ENCODE data around the gene LYPLA2.
"Not testable (repeated sequence)": the region's sequence is repeated elsewhere in the genome, so short reads cannot be mapped to it uniquely, and the experiment has no call there.

The LYPLA2 gene

DNA sequence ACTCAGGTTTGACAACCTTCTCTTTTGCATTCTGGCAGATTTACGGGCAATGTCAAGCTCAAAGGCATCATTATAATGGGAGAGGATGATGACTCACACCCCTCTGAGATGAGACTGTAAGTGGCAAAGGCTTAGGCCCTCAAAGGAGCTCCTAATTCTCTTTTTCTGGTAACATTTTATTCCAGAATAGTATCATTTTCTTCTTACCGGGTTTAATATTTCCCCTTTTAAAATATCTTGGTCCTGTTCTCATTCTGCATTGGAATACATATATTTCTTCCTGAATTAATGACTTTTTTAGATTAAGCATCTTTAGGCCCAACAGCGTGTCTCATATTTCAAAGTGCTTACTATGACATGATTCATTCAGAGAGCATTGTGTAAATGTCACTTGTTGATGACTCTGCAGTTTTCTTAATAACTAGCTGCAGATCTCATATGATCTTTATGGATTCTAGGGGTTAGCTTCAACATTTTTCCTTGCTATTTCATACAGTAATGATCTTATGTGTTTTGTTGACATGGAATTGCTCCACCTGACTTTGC lies 11.0 kb upstream of the LYPLA2 start:
- no peak for DNase-seq (ENCODE audit: low read depth)

DNA sequence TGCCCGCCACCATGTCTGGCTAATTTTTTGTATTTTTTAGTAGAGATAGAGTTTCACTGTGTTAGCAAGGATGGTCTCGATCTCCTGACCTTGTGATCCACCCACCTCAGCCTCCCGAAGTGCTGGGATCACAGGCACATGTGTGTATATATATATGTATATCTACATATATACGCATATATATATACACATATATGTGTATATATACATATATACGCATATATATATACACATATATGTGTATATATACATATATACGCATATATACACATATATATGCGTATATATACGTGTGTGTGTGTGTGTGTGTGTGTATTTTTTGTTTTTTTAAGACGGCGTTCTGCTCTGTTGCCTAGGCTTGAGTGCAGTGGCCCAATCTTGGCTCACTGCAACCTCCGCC lies 7.8 kb upstream of the LYPLA2 start:
- DNase-seq (ENCODE audit: low read depth): not testable (repeated sequence)

DNA sequence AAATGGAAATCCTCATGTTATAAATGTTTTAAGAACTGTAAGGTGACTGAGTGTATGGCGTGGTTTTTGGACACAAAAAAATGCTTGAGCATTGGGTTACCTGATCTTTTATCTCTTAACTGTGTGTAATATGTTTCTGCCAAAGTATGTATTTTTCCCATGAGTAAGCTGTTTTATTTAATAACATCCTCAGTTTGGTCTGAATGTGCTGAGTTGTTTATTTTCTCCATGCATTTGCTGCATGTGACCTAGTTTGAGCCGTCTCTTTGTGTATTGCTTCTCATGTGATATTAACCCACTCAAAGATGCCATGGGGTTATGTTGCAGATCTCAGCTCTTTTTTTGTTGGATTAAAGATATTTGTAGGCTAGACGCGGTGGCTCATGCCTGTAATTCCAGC lies 6.1 kb upstream of the LYPLA2 start:
- no peak for DNase-seq (ENCODE audit: low read depth)

DNA sequence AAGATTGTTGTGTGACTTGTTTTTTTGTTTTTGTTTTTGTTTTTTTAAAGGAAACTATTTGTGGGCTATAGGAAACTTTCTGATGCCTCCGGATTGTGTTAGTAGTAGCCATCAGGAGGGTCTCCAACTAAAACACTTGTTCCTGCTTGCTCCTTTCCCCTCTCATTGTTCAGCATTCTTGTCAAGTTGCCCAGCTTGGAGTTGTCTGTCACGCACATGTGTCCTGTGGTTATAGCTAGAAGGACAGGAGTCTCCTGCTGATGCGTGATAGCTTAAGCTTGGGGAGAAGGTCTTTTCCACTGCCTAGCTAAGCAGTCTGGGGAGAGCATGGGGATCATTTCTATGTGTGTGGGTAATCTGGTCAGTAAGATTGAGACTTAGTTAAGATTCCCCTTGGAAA lies 3.2 kb upstream of the LYPLA2 start:
- no peak for DNase-seq (ENCODE audit: low read depth)

DNA sequence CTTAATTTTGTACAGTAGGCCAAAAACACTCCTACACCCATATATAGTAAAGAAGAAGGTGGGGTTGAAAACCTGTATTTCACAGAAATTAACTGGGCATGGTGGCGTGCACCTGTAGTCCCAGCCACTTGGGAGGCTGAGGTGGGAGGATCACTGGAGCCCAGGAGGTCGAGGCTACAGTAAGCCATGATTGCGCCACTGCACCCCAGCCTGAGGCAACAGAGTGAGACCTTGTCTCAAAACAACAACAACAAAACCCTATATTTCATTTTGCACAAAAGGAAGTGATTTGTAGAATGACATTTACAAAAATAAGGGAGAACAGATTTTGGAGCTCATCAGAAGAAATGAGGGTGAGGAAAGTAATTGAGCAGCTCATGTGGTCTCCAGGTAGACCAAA lies 2.2 kb upstream of the LYPLA2 start:
- no peak for DNase-seq (ENCODE audit: low read depth)

DNA sequence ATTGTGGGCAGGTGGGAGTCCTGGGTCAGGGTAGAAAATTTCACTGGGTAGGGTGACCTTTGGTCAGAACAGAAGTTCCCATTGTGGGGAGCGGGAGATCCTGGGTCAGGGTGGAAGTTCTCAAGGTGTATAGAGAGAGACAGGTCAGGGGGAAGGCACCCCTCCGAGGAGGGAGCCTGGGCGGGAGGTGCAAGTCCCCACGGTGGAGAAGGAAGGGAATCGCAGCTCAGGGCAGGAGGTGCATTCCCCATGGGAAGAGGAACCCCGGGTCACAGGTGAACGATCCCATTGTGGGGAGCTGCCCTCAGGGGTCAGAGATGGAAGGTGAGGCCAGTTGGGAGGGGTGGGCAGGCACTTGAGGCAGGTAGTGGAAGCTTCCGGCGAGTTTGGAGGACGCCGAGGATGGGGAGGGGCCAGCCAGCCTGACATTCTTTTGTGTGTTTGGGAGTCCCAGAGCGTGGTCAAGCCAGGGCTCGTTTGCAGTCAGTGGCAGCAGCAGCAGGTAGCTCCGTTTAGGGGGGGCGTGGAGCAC lies 637 bp downstream of the LYPLA2 start:
- DNase-seq (ENCODE audit: low read depth): no peak

DNA sequence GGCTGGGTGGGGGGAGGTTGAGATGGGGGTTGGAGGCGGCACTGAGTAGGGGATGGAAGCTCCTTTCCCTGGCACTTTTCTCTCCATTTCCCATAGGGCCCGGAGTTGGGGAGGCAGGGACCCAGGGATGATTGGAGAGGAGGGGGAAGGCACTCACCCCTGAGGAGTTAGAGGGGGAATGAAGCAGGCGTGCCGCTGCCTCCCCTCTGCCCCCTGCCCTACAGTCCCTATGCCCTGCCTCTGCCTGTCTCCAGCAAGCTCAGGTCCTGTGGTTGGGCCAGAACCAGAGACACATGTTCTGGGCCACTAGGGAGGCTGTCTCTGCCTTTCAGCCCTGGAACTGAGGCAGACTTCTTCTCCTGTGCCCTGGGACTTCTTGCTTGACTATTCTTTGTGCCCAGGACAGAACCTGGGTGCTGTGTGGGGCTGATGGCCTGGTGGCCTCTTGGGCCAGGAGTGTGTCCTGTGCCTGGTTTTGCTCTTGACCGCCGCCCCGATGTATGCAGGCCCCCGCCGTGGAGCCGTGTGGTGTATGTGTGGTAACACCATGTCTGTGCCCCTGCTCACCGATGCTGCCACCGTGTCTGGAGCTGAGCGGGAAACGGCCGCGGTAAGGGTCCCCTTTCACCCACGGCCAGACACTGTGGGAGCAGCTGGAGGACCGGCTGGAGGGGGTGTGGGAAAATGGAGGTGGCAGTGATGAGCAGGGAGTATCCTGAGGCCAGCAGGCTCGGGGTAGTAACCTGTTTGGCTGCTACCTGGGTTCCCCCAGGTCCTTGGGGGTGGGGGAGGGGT lies 1.4 kb downstream of the LYPLA2 start:
- DNase-seq (ENCODE audit: low read depth): no peak

DNA sequence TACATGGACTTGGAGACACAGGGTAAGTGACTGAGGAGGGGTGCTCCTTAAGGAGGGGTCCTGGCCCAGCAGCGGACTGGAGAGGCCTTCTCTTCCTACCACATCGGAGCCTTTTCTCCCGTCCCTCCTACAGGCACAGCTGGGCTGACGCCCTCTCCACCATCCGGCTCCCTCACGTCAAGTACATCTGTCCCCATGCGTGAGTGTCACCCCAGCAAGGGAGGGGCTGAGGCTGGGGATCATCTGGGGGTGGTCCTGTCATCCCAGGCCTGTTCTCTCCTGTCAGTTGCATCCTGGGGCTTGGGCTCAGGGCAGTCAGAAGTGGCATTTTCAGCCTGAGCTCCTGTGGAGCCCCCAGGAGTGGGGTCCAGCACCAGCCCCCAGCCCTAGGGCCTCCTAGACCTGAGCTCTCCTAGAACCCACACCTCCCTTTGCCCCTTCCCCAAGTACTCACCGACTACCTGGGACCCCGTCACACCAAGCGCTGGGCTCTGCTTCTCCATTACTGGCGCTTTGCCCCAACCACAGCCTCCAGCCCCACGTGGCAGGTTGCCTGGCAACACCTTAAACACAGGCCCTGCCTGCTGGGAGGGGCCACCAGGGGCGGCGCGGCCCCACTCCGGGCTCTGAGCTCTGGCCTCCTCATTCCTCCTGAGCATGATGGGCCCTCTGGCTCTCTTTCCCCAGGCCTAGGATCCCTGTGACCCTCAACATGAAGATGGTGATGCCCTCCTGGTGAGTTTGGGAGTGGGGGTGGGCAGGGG lies 2.3 kb downstream of the LYPLA2 start:
- DNase-seq (ENCODE audit: low read depth): no peak

DNA sequence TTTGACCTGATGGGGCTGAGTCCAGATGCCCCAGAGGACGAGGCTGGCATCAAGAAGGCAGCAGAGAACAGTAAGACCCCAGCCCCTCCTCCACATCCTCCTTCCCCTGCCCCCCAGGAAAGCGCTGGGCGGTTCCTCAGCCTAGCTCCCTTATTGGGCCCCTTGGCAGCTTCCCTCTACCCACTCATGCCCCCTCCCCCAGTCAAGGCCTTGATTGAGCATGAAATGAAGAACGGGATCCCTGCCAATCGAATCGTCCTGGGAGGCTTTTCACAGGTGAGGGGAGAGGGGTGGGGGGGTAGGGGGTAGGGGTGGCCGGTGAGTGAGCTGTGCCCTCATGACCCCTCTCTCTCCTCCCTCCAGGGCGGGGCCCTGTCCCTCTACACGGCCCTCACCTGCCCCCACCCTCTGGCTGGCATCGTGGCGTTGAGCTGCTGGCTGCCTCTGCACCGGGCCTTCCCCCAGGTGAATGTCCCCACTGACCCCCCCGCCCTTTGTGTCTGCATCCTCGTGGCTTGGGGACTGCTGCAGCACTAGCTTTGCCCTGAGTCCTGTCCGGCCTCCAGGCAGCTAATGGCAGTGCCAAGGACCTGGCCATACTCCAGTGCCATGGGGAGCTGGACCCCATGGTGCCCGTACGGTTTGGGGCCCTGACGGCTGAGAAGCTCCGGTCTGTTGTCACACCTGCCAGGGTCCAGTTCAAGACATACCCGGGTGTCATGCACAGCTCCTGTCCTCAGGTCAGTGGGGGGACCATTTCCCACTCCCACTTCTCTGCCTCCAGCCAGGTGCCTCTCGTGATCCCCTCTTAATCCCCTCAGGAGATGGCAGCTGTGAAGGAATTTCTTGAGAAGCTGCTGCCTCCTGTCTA lies 3.2 kb downstream of the LYPLA2 start:
- no peak for DNase-seq (ENCODE audit: low read depth)

DNA sequence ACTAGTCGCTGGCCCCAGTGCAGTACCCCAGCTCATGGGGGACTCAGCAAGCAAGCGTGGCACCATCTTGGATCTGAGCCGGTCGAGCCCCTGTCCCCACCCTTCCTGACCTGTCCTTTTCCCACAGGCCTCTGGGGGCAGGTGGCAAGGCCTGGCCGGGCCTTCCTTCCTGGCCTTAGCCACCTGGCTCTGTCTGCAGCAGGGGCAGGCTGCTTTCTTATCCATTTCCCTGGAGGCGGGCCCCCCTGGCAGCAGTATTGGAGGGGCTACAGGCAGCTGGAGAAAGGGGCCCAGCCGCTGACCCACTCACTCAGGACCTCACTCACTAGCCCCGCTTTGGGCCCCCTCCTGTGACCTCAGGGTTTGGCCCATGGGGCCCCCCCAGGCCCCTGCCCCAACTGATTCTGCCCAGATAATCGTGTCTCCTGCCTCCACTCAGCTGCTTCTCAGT lies 3.8 kb downstream of the LYPLA2 start:
- not testable (repeated sequence) for DNase-seq (ENCODE audit: low read depth)

DNA sequence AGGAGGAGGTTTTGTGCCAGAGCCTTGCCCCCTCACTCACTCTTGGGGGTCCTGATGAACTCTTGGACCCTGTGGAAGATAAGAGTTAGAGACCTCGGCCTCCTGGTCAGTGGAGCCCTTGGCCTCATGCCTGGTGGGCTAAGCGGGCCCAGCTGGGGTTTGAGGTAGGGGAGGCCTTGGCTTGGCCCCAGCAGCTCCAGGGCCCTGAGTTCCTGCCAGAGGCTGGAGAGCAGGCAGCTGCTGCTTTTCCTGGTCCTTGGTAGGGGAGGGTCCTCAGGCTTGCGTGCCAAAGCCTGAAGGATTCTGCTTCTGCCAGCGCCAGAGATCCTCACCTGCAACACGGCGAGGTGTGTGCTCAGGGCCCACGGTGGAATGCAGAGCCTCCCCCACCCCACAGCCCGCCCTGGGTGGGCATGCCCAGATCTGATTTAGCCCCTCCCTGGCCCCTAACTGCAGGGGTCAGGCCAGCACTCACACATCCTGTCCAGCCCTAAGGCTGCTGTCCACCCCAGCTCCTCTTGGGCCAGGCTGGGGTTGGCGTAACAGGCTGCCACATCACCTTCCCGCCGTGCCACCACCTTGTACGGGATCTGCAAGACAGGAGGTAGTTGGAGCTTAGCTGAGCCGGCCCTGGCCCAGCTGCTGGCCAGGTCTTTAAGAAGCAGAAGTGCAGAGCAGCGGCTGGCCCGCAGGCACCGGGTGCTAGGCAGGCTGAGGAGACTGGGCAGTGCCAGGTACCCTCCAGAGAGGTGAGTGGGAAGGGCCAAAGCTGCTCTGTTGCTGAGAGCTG lies 4.9 kb downstream of the LYPLA2 start:
- no peak for DNase-seq (ENCODE audit: low read depth)

DNA sequence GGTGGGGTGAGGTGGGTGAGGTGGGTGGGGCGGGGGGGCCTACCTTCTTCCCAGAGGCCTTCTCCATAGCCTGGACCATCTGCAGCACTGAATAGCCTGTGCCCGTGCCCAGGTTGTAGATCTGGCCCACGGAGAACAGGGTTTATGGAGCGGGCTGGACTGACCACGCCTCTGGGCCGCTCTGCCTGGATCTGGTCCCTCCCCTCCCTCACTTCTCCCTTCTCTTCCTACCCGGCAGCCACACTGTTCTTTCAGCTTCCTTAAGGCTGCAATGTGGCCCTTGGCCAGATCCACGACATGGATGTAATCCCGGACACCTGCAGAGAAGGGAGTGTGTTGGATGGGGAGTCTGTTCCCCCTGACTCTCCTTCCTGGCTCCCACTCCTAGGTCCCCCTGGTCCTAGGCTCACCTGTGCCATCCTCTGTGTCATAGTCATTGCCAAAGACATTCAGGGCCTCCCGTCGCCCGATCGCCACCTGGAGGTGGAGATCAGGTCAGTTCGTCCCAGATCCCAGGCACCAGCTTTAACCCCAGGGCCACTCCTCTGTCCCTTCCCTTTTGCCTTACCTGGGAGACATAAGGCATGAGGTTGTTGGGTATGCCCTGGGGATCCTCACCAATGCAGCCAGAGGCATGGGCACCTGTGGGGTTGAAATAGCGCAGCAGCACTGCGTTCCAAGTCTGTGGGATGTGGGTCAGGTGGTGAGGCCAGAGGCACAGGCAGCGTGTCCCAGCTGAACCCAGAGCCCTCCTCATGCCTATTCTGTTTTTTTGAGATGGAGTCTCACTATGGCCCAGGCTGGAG lies 5.7 kb downstream of the LYPLA2 start:
- no peak for DNase-seq (ENCODE audit: low read depth)

DNA sequence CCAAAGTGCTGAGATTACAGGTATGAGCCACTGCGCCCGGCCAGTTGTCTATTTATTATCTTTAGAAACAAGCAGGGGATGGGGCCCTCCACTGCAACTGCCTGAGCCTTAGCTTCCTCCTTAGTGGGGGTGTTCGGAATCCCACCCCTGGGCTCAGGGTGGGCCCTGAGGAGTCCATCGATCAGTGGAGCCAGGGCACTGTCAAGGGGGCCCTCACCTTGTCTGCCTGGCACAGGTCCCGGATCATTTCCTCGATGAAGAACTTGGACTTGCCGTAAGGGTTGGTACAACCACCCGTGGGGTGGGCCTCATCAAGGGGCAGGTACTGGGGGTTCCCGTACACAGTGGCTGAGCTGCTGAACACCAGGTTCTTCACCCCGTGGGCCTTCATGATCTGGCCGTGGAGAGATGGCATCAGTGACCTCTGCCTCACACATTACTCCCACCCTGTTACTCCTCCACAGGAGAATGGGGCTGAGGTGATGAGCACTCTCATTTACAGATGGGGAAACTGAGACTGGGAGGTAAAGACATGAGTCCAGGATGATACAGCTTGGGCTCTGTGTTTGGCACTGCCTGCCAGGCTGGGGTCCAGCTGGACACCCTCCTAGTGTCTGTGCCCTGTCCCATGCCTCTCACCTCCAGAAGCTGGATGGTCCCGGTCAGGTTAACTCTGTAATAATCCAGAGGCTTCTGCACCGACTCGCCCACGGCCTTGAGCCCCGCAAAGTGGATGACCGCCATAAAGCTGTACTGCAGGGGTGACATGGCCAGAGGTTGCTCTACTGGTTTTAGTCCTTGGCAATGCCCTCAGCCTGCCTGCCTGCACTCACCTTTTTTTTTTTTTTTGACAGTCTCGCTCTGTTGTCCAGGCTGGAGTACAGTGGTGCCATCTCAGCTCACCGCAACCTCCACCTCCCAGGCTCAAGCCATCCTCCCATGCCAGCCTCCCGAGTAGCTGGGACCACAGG lies 6.8 kb downstream of the LYPLA2 start:
- DNase-seq (ENCODE audit: low read depth): no peak

DNA sequence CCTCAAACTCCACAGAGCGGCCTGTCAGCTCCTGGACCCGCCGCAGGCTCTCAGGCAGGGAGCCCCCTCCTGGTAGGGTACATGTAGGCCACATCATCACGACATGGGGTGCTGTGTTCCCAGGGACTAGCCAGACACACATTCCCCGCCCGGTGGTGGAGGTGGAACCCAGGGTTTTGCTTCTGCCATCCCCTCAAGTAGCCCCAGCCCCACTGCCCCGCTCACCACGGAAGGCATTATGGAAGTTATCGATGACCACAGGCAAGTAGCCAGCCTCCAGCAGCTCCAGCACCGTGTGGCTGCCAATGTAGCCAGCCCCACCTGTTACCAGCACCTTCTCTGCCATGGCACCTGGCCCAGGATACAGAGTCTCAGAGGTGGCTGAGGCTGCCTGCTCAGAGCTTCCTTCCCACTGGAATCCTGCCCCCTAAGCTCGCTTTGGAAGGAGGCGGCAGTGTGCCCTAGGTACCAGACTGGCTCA lies 7.8 kb downstream of the LYPLA2 start:
- DNase-seq (ENCODE audit: low read depth): no peak

DNA sequence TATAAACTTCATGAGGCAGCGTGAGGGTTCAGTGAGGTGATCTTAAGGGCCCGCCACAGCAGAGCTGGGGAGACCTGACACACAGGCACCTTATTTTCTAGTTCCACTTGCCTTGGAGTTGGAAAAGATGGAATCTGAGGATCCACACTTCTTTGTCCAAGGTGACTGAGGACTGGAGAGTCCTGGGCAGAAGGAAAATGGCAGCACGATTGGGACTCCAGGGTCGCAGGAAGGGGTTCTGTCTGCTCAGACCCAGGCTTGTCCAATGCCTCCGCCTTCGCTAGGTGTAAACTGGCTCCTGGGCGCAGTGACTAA lies 8.3 kb downstream of the LYPLA2 start:
- no peak for DNase-seq (ENCODE audit: low read depth)

DNA sequence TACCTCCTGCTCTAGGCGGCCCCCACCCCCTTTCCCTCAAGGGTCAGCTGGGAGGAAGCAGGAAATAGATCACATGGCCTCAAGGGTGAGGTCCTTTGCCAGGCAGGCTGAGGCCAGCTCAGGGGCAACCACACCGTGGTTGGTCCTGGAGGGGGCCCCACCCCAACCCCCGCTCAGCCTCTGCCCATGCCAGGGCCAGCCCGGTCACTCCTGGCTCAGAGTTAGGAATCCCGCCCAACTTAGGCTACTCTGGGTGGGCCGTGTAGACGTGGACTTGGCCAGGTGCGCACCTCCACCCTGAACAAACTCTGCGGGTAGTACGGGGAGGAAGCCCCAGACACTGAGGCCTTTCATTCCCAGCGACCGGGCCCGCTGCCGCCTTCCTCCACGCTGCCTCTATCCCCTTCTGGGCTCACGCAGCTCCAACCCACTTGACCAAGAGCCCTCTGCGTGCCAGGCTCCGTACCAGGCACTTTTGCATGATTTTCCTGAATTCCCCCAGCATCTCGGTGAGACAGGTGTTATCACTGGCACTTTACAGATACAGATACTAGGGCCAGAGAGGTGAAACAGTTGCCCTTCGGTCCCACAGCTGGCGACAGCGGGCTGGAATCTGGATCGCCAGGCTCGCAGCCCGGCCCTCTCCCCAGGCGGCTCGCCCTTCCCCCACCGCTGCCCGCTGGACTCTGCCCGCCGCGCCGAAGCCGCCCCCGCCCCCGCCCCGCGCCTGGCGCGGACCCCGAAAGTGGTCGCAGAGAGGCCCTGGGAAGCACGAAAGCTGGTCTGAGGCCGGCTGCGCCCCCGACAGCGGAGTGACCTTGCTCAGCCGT lies 8.8 kb downstream of the LYPLA2 start:
- no peak for DNase-seq (ENCODE audit: low read depth)

DNA sequence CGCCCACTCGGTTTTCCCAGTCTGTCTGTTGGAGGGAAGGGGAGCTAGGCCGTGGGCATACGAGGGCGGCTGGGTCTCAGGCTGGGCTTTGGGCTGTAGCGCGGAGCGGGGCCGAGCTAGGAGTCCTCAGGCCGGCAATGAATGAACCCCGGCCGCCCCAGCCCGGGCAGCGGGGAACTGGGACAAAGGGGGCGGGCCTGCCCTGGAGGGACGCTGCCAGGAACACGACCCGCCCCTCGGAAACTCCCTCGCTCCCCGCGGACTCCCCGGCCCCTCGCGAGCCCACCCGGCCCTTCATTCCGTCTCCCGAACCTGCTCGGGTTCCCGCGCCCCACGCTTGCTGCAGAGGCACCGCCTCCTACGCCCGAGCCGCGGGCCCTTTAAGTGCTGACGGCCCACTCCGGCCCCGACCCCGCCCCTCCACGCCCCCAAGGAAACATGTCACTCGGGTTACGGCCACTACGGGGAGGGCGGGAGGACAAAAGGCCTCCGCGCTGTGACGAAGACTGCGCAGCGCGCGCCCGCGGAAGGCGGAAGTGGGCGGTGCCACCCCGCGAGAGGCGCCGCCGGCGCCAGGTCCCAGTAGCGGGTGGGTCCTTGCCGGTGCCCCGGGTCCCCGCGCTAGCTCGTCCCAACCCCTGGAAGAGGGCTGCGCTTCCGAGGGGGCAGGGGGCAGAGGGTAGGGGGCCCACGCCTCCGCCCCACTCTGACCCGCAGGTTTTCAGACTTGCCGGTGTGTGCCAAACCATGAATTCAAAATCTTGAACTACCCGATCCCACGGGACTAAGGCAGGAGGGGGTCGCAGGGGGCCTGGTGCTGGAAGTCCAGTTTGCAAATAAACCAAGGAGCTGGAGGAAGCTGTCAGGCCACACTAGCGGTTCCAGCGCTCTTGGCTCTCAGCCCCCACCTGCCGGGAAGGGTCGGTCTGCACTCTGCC lies 9.7 kb downstream of the LYPLA2 start, which contains the start of gene GALE:
Gene GALE (minus strand): TSS at position 355 of the 938 bp plus-strand sequence. CDS start 1,747 bp downstream, outside the sequence.
- DNase-seq (ENCODE audit: low read depth): peak; percentile 89
